ENCODE measurements around the gene KCNK17.

Gene KCNK17

DNA sequence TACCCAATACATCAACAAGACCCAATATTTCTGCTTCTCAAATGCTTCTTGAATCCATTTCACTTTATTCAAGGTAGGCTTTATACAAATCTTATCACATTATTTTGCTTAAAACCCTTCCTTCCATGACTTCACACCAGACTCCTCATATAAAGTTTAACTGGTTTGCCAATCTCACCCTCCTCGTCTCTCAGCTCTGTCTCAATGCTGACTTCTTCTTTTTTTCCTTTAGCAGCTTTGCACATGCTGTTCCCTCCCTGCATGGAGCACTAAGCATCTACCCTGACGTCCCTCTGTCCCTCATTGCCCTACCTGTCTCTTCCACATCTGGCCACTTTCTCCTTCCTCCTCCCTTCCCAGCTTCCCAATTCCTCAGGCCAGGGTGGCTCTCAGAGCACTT, 31.4 kb downstream of the KCNK17 start:
- TF ChIP-seq, protein P1, sequence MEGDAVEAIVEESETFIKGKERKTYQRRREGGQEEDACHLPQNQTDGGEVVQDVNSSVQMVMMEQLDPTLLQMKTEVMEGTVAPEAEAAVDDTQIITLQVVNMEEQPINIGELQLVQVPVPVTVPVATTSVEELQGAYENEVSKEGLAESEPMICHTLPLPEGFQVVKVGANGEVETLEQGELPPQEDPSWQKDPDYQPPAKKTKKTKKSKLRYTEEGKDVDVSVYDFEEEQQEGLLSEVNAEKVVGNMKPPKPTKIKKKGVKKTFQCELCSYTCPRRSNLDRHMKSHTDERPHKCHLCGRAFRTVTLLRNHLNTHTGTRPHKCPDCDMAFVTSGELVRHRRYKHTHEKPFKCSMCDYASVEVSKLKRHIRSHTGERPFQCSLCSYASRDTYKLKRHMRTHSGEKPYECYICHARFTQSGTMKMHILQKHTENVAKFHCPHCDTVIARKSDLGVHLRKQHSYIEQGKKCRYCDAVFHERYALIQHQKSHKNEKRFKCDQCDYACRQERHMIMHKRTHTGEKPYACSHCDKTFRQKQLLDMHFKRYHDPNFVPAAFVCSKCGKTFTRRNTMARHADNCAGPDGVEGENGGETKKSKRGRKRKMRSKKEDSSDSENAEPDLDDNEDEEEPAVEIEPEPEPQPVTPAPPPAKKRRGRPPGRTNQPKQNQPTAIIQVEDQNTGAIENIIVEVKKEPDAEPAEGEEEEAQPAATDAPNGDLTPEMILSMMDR (IDR thresholded peaks at IDR 0.05; ENCODE audit: low read depth, low read length, missing control alignments), result no peak
- no peak overlapping the region for H3K4me3 ChIP-seq (ENCODE audit: low read depth, low read length)
- no peak for DNase-seq (ENCODE audit: low read depth)

GRCh38 chr6:39281312-39281980, 32.8 kb downstream of the KCNK17 start:
- no peak for DNase-seq (ENCODE audit: low read depth)
- TF ChIP-seq, protein P1 (IDR thresholded peaks at IDR 0.05; ENCODE audit: low read depth, low read length, missing control alignments), result no peak
- no peak overlapping the region for H3K4me3 ChIP-seq (ENCODE audit: low read depth, low read length)

DNA sequence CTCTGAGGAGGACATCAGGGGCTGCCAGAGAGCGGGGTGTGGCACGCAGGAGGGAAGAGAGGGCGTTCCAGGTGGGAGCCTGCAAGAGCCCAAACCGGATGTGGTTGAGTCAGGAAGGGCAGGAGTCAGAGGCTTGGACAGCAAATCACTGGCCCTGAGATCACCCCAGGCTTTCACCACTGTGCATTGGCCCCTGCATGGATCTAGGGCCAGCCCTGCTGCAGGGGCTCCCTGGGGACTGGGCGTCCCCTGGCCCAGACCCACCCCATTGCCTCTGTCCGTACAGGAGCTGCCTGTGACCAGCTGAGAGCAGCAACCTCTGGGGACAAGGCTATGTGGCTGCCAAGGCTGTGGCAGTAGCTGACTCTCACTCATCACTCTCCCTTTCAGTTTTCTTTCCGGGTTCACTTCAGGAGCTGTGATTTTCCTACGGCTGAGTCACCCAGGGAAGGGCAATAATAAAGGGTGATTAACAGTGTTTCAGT, 33.9 kb downstream of the KCNK17 start:
- no peak overlapping the region for H3K4me3 ChIP-seq (ENCODE audit: low read depth, low read length)
- no peak for DNase-seq (ENCODE audit: low read depth)
- TF ChIP-seq, protein P1 (IDR thresholded peaks at IDR 0.05; ENCODE audit: low read depth, low read length, missing control alignments), result no peak

DNA sequence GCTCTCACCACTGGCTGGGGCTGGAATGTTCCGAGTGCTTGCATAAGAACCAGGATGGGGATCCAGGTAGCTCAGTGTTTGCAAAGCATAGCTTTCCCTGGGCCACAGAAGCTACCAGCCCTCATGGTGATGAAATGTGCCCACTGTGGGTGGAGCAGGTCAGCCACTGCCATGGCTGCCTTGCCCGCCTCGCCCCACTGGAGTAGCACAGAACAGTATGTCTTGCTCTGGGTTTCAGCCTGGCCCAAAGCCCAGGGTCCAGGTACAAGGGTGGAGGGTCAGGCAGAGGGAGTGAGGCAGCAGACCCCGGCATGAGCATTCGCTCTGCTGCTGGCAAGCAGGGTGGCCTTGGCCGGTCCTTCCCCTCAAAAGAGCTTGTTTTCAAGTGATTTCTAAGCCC, 34.7 kb downstream of the KCNK17 start:
- H3K4me3 ChIP-seq (ENCODE audit: low read depth, low read length), result no peak overlapping the region
- DNase-seq (ENCODE audit: low read depth), result no peak
- TF ChIP-seq, protein P1 (IDR thresholded peaks at IDR 0.05; ENCODE audit: low read depth, low read length, missing control alignments), result no peak

DNA sequence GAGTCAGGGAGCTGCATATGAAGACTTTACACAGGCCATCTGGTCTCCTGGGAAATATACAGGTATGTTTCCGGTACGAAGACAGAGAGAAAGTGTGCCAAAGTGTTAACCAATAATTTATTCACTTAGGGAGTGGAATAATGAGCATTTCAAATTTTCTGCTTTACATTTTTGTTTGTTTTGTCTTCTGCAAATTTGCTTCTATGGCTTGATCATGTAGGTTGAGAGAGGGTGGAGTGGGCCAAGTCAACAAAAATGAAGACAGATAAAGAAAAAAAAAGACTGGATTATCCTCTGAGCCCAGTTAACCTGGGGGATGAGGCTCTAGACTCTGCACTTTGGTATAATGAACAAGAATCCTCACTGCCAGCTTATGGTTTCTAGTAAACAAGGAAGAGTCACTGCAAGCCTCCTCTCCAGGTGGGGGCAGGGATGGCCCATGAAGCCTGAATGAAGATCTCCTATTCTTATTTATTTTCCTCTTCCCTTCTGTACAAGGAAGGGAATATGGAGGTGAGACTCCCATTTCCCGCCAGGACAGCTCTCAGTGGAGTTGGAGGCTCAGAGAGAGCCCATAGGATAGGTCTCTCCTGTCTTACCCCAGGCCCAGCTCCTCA, 37.7 kb downstream of the KCNK17 start:
- no peak overlapping the region for H3K4me3 ChIP-seq (ENCODE audit: low read depth, low read length)
- no peak for DNase-seq (ENCODE audit: low read depth)
- TF ChIP-seq, protein P1 (IDR thresholded peaks at IDR 0.05; ENCODE audit: low read depth, low read length, missing control alignments), result no peak

DNA sequence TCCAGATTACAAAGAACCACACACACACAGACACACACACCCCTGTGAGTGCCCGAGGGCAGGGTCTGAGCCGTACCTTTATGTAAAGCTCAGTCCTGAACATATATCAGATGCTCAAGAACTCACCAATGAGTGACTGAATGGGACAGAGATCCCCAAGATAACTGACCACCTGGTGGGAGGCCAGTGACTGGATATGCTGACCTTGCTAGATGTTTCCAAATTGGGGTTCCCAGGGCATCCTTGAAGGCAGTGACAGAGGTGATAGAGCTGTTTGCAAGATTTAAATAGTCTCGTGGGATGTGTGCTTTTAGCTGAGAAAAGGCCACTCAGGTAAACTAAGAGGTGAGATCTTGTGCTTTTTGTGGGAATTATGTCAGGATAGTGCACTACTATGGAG, 39.3 kb downstream of the KCNK17 start:
- H3K4me3 ChIP-seq (ENCODE audit: low read depth, low read length), result no peak overlapping the region
- no peak for DNase-seq (ENCODE audit: low read depth)
- TF ChIP-seq, protein P1 (IDR thresholded peaks at IDR 0.05; ENCODE audit: low read depth, low read length, missing control alignments), result no peak

- H3K4me3 ChIP-seq (ENCODE audit: low read depth, low read length), result no peak overlapping the region
- TF ChIP-seq, protein P1 (IDR thresholded peaks at IDR 0.05; ENCODE audit: low read depth, low read length, missing control alignments), result no peak
- DNase-seq (ENCODE audit: low read depth), result no peak
Measured at GRCh38 chr6:39274471-39274870, 39.7 kb downstream of the KCNK17 start.

Data from GM12864 (cell line).